WTC11 (cell line): ENCODE data around the gene EPS8L2.

ENCODE experiments used
- CTCF ChIP-seq: fragments of 200-600 bp; IDR thresholded peaks from 2 replicates; pipeline ENCODE4 v1.8.0; 2022; ENCODE audit warnings: antibody characterized with exemption
- ETV6 ChIP-seq: sonication (generic); formaldehyde crosslinking; IDR thresholded peaks from 2 replicates; pipeline ENCODE4 v1.8.1; 2022; ENCODE audit warnings: mild to moderate bottlenecking, missing genetic modification reagents
- JAZF1 ChIP-seq: fragments of 250-450 bp; sonication (Bioruptor Pico); IDR thresholded peaks from 2 replicates; pipeline ENCODE4 v1.9.0; 2021; ENCODE audit warnings: moderate library complexity, mild to moderate bottlenecking, inconsistent platforms
- KAT7 ChIP-seq: sonication (generic); formaldehyde crosslinking; IDR thresholded peaks from 2 replicates; pipeline ENCODE4 v1.8.1; 2023; ENCODE audit warnings: missing genetic modification reagents, mild to moderate bottlenecking, borderline replicate concordance
- MAX ChIP-seq: sonication (generic); formaldehyde crosslinking; IDR thresholded peaks from 2 replicates; pipeline ENCODE4 v1.8.0; 2022; ENCODE audit warnings: mild to moderate bottlenecking, missing genetic modification reagents
- SMAD3 ChIP-seq: sonication (generic); formaldehyde crosslinking; IDR thresholded peaks from 2 replicates; pipeline ENCODE4 v1.8.0; 2022; ENCODE audit warnings: missing genetic modification reagents, mild to moderate bottlenecking, borderline replicate concordance
- ZBTB43 ChIP-seq: sonication (generic); formaldehyde crosslinking; IDR thresholded peaks from 2 replicates; pipeline ENCODE4 v1.8.1; 2023; ENCODE audit warnings: mild to moderate bottlenecking, missing genetic modification reagents
- ZNF138 ChIP-seq: sonication (generic); formaldehyde crosslinking; conservative IDR thresholded peaks from 2 replicates; pipeline ENCODE4 v1.8.1; 2022; ENCODE audit warnings: mild to moderate bottlenecking, moderate library complexity, missing genetic modification reagents
- ZNF423 ChIP-seq: fragments of 250-450 bp; sonication (Bioruptor Pico); IDR thresholded peaks from 2 replicates; pipeline ENCODE4 v2.1.2; 2022; ENCODE audit warnings: mild to moderate bottlenecking, moderate library complexity

GRCh38 chr11:704781-705645 is 1.0 kb upstream of the EPS8L2 start:
- no peak for TF ChIP-seq MAX (CRISPR knock-in tag)
- TF ChIP-seq ZNF138 = no peak
- no peak for TF ChIP-seq CTCF
- TF ChIP-seq ETV6 (CRISPR knock-in tag) = no peak
- no peak for TF ChIP-seq SMAD3 (CRISPR knock-in tag)
- TF ChIP-seq ZBTB43 (CRISPR knock-in tag) = no peak
- no peak for TF ChIP-seq JAZF1 (CRISPR knock-in tag)
- no peak for TF ChIP-seq ZNF423
- no peak for TF ChIP-seq KAT7
